Activated naive CD8-positive, alpha-beta T cell treated with anti-CD3 and anti-CD28 coated beads, Interleukin-2, amount 10 ng/mL, durations not matched to agents 7 days and 5 days (primary cell): ENCODE data around the gene BCAN. TPM values are rescaled to one million over a fixed set of nuclear protein-coding genes. Genes with fewer than 3 reads are reported as not detected.
A peak's percentile ranks its signal among the peaks of the same experiment; 100 is the strongest.

Source experiments
- ATAC-seq: fragments of 150-1000 bp; cut with Tn5 transposase; one replicate; pipeline ENCODE4 v1.10.0; 2021; ENCODE audit warnings: low read depth, moderate library complexity
- POLR2A ChIA-PET: fragments of 350-600 bp; sonication (Branson Sonifier 250); formaldehyde crosslinking; loops from one replicate; lab custom pipeline; 2021; ENCODE audit warnings: antibody characterized with exemption; lab: Charles Lee
- DNase-seq: peaks from one replicate; pipeline ENCODE4 v3.0.0; 2021
- H3K27ac Mint-ChIP-seq: one replicate; pipeline ENCODE4 v1.8.0; 2022; ENCODE audit warnings: mild to moderate bottlenecking, mixed read lengths
- H3K27me3 Mint-ChIP-seq: one replicate; pipeline ENCODE4 v1.8.0; 2022; ENCODE audit warnings: mild to moderate bottlenecking, moderate library complexity, mixed read lengths
- H3K36me3 Mint-ChIP-seq: one replicate; pipeline ENCODE4 v1.8.0; 2021; ENCODE audit warnings: mild to moderate bottlenecking, mixed read lengths
- H3K4me1 Mint-ChIP-seq: one replicate; pipeline ENCODE4 v1.8.0; 2021; ENCODE audit warnings: mixed read lengths
- H3K4me3 Mint-ChIP-seq: one replicate; pipeline ENCODE4 v1.8.0; 2022; ENCODE audit warnings: mild to moderate bottlenecking, moderate library complexity, mixed read lengths
- H3K9me3 Mint-ChIP-seq: one replicate; pipeline ENCODE4 v1.8.0; 2021; ENCODE audit warnings: mixed read lengths
- total RNA-seq, 2 experiments: library from RNA; stranded (reverse); gene quantifications; one replicate each; pipeline ENCODE4 v1.2.3, GENCODE V29; 2021

The BCAN gene
- total RNA-seq = not detected

- no peak within 1 kb of the TSS for H3K27ac Mint-ChIP-seq
- DNase-seq (no peak), ATAC-seq (no peak)
- POLR2A ChIA-PET = interaction anchor here (0.6 to 0.9 kb wide), 2 partner anchors 18 to 21 kb away, joined by 3 read pairs; no protein-coding TSS in a partner anchor
- H3K4me3 Mint-ChIP-seq = peak within 1 kb of the TSS; percentile 44
- H3K9me3 Mint-ChIP-seq = no peaks in the 10 kb centered on the region
- peaks cover 81% of the 10 kb centered on the region for H3K27me3 Mint-ChIP-seq
- peaks cover 41% of the 10 kb centered on the region for H3K4me1 Mint-ChIP-seq
- H3K36me3 Mint-ChIP-seq = no peaks in the 10 kb centered on the region
These were observed at the start of gene BCAN for GRCh38 chr1:156641761-156642264. Gene BCAN (plus strand): TSS chr1:156642117. CDS start chr1:156646055, 3,938 bp downstream.

- H3K4me3 Mint-ChIP-seq = peak overlapping the region; percentile 83
- POLR2A ChIA-PET = interaction anchor here (1.1 to 3.2 kb wide), 12 partner anchors 9 to 135 kb away, joined by 3 to 34 read pairs (median 7); partner anchors contain the start of genes GPATCH4, MEF2D and TTC24
- ATAC-seq = no peak
- H3K27ac Mint-ChIP-seq = peak overlapping the region; percentile 65
- DNase-seq = no peak
- H3K27me3 Mint-ChIP-seq = no peaks in the 10 kb centered on the region
- no peaks in the 10 kb centered on the region for H3K9me3 Mint-ChIP-seq
- H3K36me3 Mint-ChIP-seq = peaks cover 12% of the 10 kb centered on the region
- peaks cover 21% of the 10 kb centered on the region for H3K4me1 Mint-ChIP-seq
These were observed 49.6 kb upstream of the BCAN start for GRCh38 chr1:156592158-156592909.

GRCh38 chr1:156592910-156593660, 48.8 kb upstream of the BCAN start:
- H3K9me3 Mint-ChIP-seq = no peaks in the 10 kb centered on the region
- peaks cover 21% of the 10 kb centered on the region for H3K4me1 Mint-ChIP-seq
- POLR2A ChIA-PET = interaction anchor here (1.2 to 3.2 kb wide), 5 partner anchors 8 to 136 kb away, joined by 3 to 34 read pairs (median 8); partner anchors contain the start of genes GPATCH4 and MEF2D
- H3K27me3 Mint-ChIP-seq = no peaks in the 10 kb centered on the region
- H3K36me3 Mint-ChIP-seq = peaks cover 12% of the 10 kb centered on the region
- H3K27ac Mint-ChIP-seq = peak overlapping the region; percentile 39
- H3K4me3 Mint-ChIP-seq = peak overlapping the region; percentile 83
- DNase-seq = no peak
- no peak for ATAC-seq

- POLR2A ChIA-PET = interaction anchor here (1.2 to 3.2 kb wide), 3 partner anchors 12 to 127 kb away, joined by 3 to 34 read pairs (median 5); partner anchors contain the start of gene MEF2D
- H3K27ac Mint-ChIP-seq = no peak overlapping the region
These were observed 48.3 kb upstream of the BCAN start for GRCh38 chr1:156593661-156593989.

GRCh38 chr1:156594190-156594589, 47.7 kb upstream of the BCAN start:
- Mint-ChIP-seq H3K36me3 (peaks cover 19% of the 10 kb centered on the region), H3K4me3 (no peak overlapping the region), H3K4me1 (peaks cover 31% of the 10 kb centered on the region), H3K27me3 (no peaks in the 10 kb centered on the region), H3K9me3 (no peaks in the 10 kb centered on the region), H3K27ac (no peak overlapping the region)
- no peak for DNase-seq
- ATAC-seq = no peak
- POLR2A ChIA-PET = interaction anchor here (0.9 to 1.1 kb wide), 2 partner anchors 12 to 24 kb away, joined by 3 read pairs; no protein-coding TSS in a partner anchor

More at GRCh38 chr1:156593661-156593989, 48.3 kb upstream of the BCAN start:
- Mint-ChIP-seq H3K9me3 (no peaks in the 10 kb centered on the region), H3K4me1 (peaks cover 26% of the 10 kb centered on the region), H3K36me3 (peaks cover 17% of the 10 kb centered on the region), H3K4me3 (no peak overlapping the region), H3K27me3 (no peaks in the 10 kb centered on the region)
- ATAC-seq (no peak), DNase-seq (no peak)

GRCh38 chr1:156595016-156595415, 46.9 kb upstream of the BCAN start:
- H3K27me3 Mint-ChIP-seq = no peaks in the 10 kb centered on the region
- H3K27ac Mint-ChIP-seq = peak overlapping the region; percentile 41
- POLR2A ChIA-PET = interaction anchor here (0.9 to 1.1 kb wide), 2 partner anchors 13 to 24 kb away, joined by 3 read pairs; no protein-coding TSS in a partner anchor
- DNase-seq = no peak
- no peak for ATAC-seq
- H3K4me3 Mint-ChIP-seq = no peak overlapping the region
- H3K9me3 Mint-ChIP-seq = no peaks in the 10 kb centered on the region
- H3K4me1 Mint-ChIP-seq = peaks cover 35% of the 10 kb centered on the region
- H3K36me3 Mint-ChIP-seq = peaks cover 21% of the 10 kb centered on the region

GRCh38 chr1:156596426-156596825, 45.5 kb upstream of the BCAN start:
- POLR2A ChIA-PET = no interaction called here
- no peak overlapping the region for H3K27ac Mint-ChIP-seq
- DNase-seq = no peak
- ATAC-seq = no peak
- no peak overlapping the region for H3K4me3 Mint-ChIP-seq
- peaks cover 21% of the 10 kb centered on the region for H3K36me3 Mint-ChIP-seq
- H3K9me3 Mint-ChIP-seq = no peaks in the 10 kb centered on the region
- H3K27me3 Mint-ChIP-seq = no peaks in the 10 kb centered on the region
- H3K4me1 Mint-ChIP-seq = peaks cover 31% of the 10 kb centered on the region

GRCh38 chr1:156598125-156598524, 43.8 kb upstream of the BCAN start:
- H3K4me3 Mint-ChIP-seq = no peak overlapping the region
- no peak for ATAC-seq
- H3K27ac Mint-ChIP-seq = no peak overlapping the region
- no peak for DNase-seq
- no peaks in the 10 kb centered on the region for H3K9me3 Mint-ChIP-seq
- H3K4me1 Mint-ChIP-seq = peaks cover 34% of the 10 kb centered on the region
- H3K27me3 Mint-ChIP-seq = no peaks in the 10 kb centered on the region
- POLR2A ChIA-PET = interaction anchor here (1.4 kb wide), 1 partner anchor 97 kb away, joined by 4 read pairs; no protein-coding TSS in a partner anchor
- H3K36me3 Mint-ChIP-seq = peaks cover 20% of the 10 kb centered on the region

GRCh38 chr1:156598731-156599432, 43.0 kb upstream of the BCAN start:
- H3K27ac Mint-ChIP-seq = no peak overlapping the region
- ATAC-seq (no peak), DNase-seq (no peak)
- no peaks in the 10 kb centered on the region for H3K9me3 Mint-ChIP-seq
- H3K4me1 Mint-ChIP-seq = peaks cover 34% of the 10 kb centered on the region
- no peak overlapping the region for H3K4me3 Mint-ChIP-seq
- H3K27me3 Mint-ChIP-seq = no peaks in the 10 kb centered on the region
- POLR2A ChIA-PET = interaction anchor here (1.1 to 4.1 kb wide), 4 partner anchors 7 to 312 kb away, joined by 4 to 30 read pairs (median 12); partner anchors contain the start of gene NAXE
- H3K36me3 Mint-ChIP-seq = peaks cover 20% of the 10 kb centered on the region

GRCh38 chr1:156599811-156600210, 42.1 kb upstream of the BCAN start:
- peaks cover 19% of the 10 kb centered on the region for H3K36me3 Mint-ChIP-seq
- H3K27me3 Mint-ChIP-seq = no peaks in the 10 kb centered on the region
- peaks cover 34% of the 10 kb centered on the region for H3K4me1 Mint-ChIP-seq
- no peak overlapping the region for H3K27ac Mint-ChIP-seq
- ATAC-seq = no peak
- no peaks in the 10 kb centered on the region for H3K9me3 Mint-ChIP-seq
- POLR2A ChIA-PET = interaction anchor here (0.7 to 4.1 kb wide), 5 partner anchors 8 to 313 kb away, joined by 3 to 30 read pairs (median 9); partner anchors contain the start of genes MEF2D and NAXE
- peak overlapping the region; percentile 99 for H3K4me3 Mint-ChIP-seq
- DNase-seq = no peak

GRCh38 chr1:156600733-156601121, 41.2 kb upstream of the BCAN start:
- H3K9me3 Mint-ChIP-seq = no peaks in the 10 kb centered on the region
- ATAC-seq = peak; percentile 5
- no peak for DNase-seq

GRCh38 chr1:156601122-156601830, 40.6 kb upstream of the BCAN start, which contains the start of gene GPATCH4:
Gene GPATCH4 (minus strand): TSS chr1:156601479.
- H3K36me3 Mint-ChIP-seq = peaks cover 13% of the 10 kb centered on the region
- H3K4me3 Mint-ChIP-seq = peak within 1 kb of the TSS; percentile 99
- POLR2A ChIA-PET = interaction anchor here (0.6 to 4.1 kb wide), 8 partner anchors 10 to 549 kb away, joined by 3 to 30 read pairs (median 5); partner anchors contain the start of genes MEF2D and NAXE
- peak; percentile 76 for ATAC-seq
- H3K4me1 Mint-ChIP-seq = peaks cover 29% of the 10 kb centered on the region
- H3K27me3 Mint-ChIP-seq = no peaks in the 10 kb centered on the region
- H3K27ac Mint-ChIP-seq = peak within 1 kb of the TSS; percentile 96
- H3K9me3 Mint-ChIP-seq = no peaks in the 10 kb centered on the region
- peak; percentile 84 for DNase-seq

More at GRCh38 chr1:156600733-156601121, 41.2 kb upstream of the BCAN start:
- Mint-ChIP-seq H3K4me3 (peak overlapping the region; percentile 99), H3K4me1 (peaks cover 30% of the 10 kb centered on the region), H3K36me3 (peaks cover 15% of the 10 kb centered on the region), H3K27me3 (no peaks in the 10 kb centered on the region), H3K27ac (peak overlapping the region; percentile 96)
- POLR2A ChIA-PET = interaction anchor here (1.8 to 4.1 kb wide), 3 partner anchors 9 to 96 kb away, joined by 8 to 30 read pairs (median 18); partner anchors contain the start of gene NAXE
